Stimulated activated CD8-positive, alpha-beta memory T cell treated with anti-CD3 and anti-CD28 coated beads, Interleukin-12 subunit alpha, Interleukin-12 subunit beta, amount 100 ng/mL, for 24 hours (primary cell): ENCODE measurements around the gene CLIC1.

Experiments used
- DNase-seq: peaks from one replicate; pipeline ENCODE4 v3.0.0-alpha.2; 2020; ENCODE audit errors: extremely low read depth

CLIC1 gene

DNA sequence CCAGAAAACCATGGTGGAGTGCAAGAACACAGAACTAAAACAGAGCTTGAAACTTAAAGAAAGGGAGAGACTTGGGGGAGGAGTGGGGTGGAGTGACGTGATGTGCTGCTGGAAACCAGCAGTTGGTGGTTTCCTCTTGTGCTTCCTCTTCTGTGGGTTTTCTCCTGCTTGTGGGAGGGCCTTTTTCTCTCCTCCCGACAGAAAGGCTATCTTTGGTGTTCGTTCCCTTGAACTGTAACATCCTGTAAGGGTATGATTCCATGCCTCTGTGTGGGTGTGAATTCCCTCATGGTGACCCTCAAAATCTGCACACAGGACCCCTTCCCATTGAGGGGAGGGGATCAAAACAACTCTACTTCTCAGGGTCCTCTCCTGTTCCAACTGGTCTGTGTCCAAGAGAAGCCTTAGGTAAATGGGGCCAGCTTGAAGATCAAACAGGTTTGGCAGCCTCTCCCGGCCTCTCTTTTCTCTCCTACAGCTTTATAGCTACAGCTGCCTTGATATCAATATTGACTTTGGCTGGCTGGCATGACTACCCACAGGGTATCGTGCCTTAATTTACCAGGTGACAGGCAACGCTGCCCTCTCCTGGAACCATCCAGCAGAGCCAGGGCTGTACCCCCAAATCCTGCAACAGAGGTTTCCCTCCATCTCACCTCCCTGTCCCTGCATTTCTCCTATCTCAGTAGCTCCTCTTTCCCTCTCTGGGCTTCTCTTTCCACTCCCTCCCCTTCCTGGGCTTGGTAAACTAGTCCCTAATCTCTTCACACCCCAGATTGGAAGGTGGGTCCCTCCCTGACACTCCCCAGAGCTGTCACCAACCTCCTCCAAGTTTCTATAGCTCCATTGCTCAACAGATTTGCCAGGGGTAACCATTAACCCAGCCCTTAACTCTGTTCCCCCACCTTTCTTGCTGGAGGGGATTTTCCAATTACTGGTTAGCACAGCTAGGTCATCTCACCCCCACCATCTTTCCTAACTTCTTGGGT lies 2.0 kb upstream of the CLIC1 start:
- peak; percentile 37 for DNase-seq

GRCh38 chr6:31737315-31737990 lies 1.1 kb upstream of the CLIC1 start:
- no peak for DNase-seq

DNA sequence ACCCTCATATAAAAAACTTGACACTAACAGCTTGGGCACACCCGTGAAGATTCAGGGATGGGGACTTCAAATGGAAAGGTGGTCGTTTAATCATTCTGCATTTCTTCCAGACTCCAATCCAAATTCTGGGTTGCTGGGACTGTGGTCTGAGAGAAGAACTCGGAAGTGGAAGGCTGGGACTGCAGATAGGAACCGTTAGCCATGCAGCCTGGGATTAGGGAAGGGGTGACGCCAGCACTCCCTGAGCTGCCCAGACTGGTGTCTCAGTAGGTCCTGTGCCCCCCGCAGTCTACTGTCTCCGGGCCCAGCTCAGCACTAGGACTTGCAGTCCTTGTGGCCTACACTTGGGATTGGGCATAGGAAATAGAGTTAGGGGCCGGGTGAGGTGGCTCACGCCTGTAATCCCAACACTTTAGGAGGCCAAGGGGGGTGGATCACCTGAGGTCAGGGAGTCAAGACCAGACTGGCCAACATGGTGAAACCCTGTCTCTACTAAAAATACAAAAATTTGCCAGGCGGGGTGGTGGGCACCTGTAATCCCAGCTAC lies 511 bp upstream of the CLIC1 start:
- no peak for DNase-seq

- no peak for DNase-seq
Measured at GRCh38 chr6:31734821-31735406, 1.4 kb downstream of the CLIC1 start.

GRCh38 chr6:31734247-31734820 lies 2.0 kb downstream of the CLIC1 start:
- DNase-seq: no peak

DNA sequence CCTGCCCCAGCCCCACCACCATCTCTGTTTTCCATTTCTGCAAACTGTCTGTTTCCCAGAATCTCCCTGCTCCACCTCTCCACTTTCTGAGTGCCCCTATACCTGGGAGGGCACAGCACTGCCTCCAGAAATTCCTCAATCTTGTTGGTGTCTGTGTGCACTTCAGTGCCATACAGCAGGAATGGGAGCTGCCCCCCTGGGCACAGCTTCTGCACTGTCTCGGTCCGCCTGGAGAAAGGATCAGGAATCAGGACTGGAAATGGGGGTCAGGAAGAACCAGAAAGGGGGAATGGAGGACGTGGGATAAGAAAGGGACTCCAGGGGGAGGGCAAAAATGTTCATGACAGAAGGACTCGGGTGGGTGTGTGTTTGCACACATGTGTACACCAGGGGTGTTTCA lies 2.6 kb downstream of the CLIC1 start:
- DNase-seq: no peak

DNA sequence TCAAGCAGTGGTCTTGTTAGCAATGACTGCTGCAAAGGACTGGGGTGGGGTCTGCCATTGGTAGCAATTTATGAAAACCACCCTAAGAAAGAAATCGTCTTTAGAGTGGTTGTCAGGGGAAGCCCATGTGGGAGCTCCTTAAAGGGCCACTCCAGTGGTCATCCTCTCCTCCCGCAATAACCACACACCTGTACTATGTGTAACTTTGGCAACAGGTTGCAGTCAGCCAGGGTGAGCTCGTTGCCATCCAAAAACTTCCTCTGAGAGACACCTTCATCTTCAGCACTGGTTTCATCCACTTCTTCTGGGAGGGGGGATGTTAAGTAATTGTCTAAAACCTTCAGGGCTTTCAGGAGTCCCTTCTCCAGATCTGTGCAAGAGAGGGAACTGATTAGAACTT lies 4.3 kb downstream of the CLIC1 start:
- no peak for DNase-seq

- DNase-seq: no peak
Measured at GRCh38 chr6:31730631-31731086, 5.7 kb downstream of the CLIC1 start.

DNA sequence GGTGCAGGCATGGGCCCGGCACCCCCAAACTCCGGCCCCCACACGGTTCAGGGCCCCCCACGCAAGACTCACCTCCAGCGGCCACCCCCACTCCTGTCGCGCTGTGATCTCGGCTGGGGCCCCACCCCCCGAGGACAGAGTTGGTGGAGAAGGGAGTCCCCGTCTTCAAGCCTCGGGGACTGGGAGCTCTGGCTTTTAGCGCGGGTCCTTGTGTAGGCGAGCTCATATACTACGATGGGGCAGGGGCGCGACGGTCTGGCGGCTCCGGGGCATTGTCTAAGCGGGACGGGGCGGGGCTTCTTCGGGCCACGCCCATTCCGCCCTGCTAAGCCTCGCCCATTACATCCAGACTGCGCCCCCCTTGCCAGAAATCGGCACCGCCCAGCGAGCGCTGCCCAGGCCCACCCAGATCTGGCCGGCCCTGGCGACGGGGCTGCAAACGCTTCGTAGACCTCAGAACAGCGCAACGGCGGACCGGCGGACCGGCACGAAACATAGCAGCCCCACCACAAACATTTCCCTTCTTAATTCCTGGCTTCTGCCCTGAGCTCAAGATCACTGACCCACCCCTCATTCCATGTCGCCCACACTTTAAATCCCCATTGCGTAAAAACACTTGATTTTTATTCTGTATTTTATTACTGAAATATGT lies 6.2 kb downstream of the CLIC1 start:
- DNase-seq: peak; percentile 40

DNA sequence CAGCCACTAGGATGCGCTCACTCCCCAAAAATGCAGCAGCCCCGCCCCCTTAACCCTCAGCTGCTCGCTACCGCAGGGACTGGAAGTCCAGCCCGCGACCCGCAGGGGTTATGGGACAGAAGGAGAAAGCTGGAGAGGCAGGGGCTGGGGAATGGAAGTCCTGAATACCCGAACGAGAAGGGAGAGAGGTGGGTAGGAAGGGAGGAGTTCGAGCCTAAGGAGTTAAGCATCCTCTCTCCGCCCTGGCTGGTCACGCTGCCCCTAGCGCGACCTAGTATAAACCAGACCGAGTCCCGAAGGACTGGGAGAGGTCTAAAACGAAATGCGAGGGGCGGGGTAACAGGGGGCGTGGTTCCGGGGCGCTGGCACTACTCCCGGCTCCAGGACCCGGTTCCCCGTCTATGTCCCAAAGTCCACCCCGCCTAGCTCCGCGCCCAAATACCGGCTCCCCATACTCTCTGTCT lies 6.8 kb downstream of the CLIC1 start:
- peak; percentile 33 for DNase-seq

DNA sequence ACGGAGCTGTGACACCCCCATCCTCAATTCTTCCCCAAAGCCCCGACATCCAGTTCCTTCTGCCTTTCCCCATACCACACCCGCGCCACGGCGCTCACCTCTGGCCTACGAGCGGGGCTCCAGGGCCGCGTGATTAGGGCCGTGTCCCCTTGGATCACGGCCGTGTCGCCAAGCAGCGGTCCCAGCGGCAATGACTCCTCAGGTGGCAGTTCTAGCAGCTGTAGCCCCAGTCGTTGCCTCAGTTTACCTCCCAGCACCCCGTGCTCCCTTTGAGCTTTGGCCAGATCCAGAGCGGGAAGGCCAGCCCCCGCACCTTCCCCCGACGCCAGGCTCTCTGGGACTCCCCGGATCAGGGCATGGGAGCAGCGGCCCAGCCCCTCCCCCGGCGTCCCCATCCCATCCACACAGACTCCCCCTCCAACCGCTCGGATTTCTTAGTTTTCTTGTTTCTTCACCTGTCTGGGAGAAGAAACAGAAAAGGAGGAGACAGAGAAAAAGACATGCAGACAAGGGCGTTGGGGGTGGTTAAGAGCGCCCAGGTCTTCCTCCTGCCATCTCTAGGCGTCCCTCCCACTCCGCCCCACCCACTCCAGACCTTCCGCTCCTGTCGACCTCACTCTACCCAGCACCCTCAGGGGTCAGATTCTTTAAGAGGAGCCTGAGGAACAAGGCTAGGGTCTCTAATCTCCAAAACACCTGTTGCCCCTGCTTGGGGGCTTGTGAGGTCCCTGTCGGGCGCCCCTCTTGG lies 7.4 kb downstream of the CLIC1 start, which contains the start of gene DDAH2:
Gene DDAH2, minus strand, starts transcription at position 533 of the 748 bp plus-strand sequence. Its CDS starts 138 bp downstream, at position 395.
- no peak for DNase-seq

GRCh38 chr6:31727717-31728671 lies 8.3 kb downstream of the CLIC1 start:
- DNase-seq: no peak

DNA sequence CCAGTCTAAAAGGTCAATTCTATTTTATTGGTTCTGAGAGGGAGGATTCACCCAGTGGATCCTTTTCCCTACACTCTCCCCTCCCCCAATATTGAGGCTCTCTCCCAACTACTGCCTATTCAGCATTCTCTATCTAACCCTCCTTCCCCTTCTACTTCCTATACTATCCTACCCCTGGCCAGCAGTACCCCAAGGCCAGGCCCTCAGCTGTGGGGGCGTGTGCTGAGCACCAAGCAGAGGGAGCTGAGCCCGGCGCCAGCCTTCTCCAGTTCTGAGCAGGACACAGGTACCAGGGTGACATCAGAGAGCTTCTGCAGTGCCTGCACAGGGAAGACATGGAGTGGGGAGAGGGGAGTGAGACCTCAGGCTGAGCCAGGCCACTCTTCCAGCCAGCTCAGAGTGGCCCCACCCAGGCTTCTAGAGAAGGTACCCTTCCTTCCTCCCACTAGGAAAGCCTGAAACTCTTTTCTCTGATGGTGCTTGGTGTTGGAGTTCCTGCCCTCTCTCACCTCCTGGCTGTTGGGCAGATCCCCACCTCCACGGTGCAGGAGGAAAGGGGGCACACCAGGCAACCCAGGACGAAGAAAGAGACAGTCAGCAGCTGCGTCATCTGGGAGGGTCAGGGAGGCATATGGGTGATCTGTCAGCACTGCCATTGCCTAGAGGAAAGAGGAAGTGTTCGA lies 9.2 kb downstream of the CLIC1 start:
- no peak for DNase-seq

GRCh38 chr6:31725502-31726350 lies 10.6 kb downstream of the CLIC1 start:
- no peak for DNase-seq

- no peak for DNase-seq
Measured at GRCh38 chr6:31723980-31724691, 12.2 kb downstream of the CLIC1 start.

GRCh38 chr6:31723245-31723979 lies 12.9 kb downstream of the CLIC1 start, which contains the start of gene MPIG6B:
TSS of gene MPIG6B (plus strand) at chr6:31723373. CDS start at chr6:31723384, 11 bp downstream.
- DNase-seq: no peak
